Panc1 (cell line): ENCODE data around the gene PMFBP1.

ENCODE experiments used
- CTCF ChIP-seq: fragments of 450-650 bp; IDR thresholded peaks from 2 replicates; pipeline ENCODE4 v1.5.1; 2017; ENCODE audit warnings: mild to moderate bottlenecking
- POLR2AphosphoS5 ChIP-seq: IDR thresholded peaks from 2 replicates; pipeline ENCODE4 v1.6.1; 2012; ENCODE audit warnings: mild to moderate bottlenecking, low read depth, low read length, moderate library complexity
- SIN3A ChIP-seq: IDR thresholded peaks from 2 replicates; pipeline ENCODE4 v1.6.1; 2012; ENCODE audit warnings: low read depth, mild to moderate bottlenecking, low read length, moderate library complexity, borderline replicate concordance; ENCODE audit not compliant: insufficient read depth
- TCF7L2 ChIP-seq: IDR thresholded peaks from 2 replicates; pipeline ENCODE4 v1.6.1; 2011; ENCODE audit warnings: mild to moderate bottlenecking, low read depth, low read length, inconsistent platforms

GRCh38 chr16:72173997-72174396 is 2.0 kb upstream of the PMFBP1 start:
- TF ChIP-seq CTCF: no peak
- TF ChIP-seq POLR2AphosphoS5: no peak
- no peak for TF ChIP-seq SIN3A
- TF ChIP-seq TCF7L2: no peak
